ENCODE data around the gene SYT15.
"Not testable (repeated sequence)": the region's sequence is repeated elsewhere in the genome, so short reads cannot be mapped to it uniquely, and the experiment has no call there.

DNA sequence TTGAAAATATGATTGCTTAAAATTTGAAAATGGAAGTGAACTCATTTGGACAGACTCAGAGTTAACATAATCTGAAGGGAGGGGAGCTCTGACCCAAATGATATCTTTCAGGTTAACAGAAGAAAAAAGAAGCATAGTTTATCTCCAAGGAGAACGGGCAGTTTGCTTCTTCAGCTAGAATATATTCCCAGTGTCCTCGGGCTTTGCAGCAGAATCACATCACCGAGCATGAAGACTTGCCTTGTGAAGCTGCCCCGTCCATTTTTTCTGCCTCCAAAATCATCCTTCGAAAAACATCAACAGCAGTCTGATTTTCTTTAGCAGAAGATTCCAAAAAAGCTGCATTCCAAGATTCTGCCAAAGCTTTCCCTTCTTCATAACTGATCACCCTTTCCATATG, 55.8 kb downstream of the SYT15 start:
- TF ChIP-seq EZH2 (IDR thresholded peaks at IDR 0.05; ENCODE audit: insufficient read depth, low read length), result not testable (repeated sequence)
- TF ChIP-seq, protein P1, sequence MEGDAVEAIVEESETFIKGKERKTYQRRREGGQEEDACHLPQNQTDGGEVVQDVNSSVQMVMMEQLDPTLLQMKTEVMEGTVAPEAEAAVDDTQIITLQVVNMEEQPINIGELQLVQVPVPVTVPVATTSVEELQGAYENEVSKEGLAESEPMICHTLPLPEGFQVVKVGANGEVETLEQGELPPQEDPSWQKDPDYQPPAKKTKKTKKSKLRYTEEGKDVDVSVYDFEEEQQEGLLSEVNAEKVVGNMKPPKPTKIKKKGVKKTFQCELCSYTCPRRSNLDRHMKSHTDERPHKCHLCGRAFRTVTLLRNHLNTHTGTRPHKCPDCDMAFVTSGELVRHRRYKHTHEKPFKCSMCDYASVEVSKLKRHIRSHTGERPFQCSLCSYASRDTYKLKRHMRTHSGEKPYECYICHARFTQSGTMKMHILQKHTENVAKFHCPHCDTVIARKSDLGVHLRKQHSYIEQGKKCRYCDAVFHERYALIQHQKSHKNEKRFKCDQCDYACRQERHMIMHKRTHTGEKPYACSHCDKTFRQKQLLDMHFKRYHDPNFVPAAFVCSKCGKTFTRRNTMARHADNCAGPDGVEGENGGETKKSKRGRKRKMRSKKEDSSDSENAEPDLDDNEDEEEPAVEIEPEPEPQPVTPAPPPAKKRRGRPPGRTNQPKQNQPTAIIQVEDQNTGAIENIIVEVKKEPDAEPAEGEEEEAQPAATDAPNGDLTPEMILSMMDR (IDR thresholded peaks at IDR 0.05; ENCODE audit: insufficient read depth, low read depth, low read length), result not testable (repeated sequence)

Measured in astrocyte (in vitro differentiated cells and primary cell).